Right forelimb (tissue), 1 donor: ENCODE measurements around the gene TFF3.
A peak's percentile ranks its signal among the peaks of the same experiment; 100 is the strongest.

Experiments
- DNase-seq: peaks from one replicate; pipeline ENCODE4 v3.0.0-alpha.2; 2018

The TFF3 gene

DNA sequence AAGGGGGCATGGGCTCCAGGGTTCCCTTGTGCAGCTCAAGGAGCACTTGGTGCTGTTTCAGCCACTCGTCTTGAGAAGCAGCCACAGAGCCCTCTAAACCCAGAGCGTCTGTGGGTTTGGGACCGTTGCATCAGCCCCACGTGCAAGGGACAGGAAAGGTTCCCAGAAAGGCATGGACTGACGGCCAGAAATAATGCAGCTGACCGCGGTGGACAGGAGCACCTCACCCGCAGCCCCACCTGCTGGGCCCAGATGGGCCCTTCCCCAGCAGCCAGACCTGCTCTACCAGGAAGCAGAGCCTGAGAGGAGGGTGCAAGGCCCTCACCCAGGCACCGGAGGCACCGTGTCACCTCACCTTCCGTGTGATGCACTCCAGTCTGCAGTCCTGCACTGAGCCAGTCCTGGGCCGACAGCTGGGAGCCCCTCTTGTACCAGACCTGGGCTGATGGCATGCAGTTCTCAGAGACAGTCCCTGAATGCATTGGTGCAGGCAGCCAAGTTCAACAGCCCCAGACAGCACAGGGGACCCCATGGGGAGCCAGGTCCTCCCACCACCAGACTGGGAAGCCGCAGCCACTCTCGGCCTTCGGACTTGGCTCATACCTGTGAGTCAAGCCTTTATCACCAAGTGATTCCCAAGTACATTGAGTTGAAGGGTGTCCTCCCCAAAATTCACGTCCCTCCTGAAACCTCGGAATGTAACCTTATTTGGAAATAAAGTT, 4.8 kb upstream of the TFF3 start:
- no peak for DNase-seq

DNA sequence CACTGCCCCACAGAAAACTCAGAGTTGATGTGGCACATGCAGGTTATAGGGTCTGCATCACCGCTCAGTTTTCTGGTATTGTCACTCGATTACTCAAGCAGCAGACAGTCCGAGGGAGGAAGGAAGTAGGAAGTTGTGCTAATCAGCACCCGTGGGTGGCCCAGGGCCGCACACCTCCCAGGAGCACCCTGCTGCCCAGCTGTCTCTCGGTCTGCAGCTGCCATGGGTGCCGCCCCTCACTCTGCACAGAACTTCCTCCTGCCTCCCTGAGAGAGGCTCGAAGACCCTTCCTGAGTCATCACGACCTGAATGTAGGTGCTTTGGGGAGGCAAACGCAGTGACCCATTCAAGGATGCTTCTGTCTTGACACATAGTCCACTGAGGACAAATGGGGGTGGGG, 4.2 kb upstream of the TFF3 start:
- no peak for DNase-seq

DNA sequence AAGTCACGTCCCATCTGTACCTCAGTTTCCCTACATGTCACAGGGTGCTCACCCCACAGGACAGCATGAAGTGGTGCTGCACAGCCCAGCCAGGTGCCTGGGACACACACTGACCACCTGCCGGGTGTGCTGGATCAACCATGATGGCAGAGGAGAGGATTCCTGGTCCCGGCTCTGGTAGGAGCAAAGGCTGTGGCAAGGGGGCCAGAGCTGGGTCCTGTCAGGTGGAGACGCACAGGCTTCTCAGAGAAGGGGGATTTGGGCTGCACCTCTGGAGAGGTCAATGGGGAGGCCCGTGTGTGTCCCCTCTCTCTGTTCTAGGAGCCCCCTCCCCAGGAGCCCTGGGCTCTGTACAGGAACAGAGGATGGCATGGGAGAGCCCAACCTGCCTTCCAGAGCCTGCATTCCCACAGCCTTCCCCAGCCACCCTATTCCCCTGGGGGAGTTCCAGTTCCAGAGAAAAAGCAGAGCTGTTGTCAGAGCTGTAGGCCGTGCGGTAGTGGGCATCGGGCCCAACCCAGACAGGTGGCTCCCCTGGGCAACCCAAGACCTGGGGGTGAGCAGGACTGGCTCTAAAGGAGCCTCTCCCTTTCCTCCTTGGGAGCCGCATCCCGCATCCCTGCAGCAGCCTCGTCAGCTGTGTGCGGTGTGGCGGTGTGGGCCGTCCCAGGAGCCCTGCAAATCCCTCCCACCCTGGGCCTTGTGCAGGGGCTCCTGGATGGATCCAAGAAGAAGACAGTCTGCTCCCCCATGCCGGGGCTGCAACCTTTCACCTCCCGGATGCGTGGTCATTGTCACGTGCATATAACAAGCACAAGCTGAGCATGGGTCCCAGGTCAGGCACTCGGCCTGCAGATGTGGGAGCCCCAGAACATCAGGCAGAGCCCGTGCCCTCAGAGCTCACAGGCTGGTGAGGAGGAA, 2.9 kb upstream of the TFF3 start:
- no peak for DNase-seq

DNA sequence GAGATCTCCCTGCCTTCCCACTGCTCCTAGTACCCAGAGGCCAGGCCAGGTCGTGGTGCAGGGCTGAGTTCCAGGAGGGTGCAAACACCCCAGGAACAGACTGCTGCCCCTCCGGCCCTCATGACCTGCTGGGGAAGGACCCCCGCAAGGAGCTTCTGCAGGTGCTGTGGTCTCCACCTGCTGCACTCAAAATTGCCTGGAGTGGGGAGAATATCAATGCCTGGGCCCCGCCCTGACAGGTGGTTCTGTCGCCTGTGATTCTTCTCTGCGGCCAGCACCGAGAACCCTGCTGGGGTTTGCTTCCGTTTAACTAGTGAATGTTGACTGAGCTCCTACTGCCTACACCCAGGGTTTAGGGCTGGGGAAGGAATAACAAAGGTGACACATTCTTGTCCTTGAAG, 2.1 kb upstream of the TFF3 start:
- DNase-seq: no peak

DNA sequence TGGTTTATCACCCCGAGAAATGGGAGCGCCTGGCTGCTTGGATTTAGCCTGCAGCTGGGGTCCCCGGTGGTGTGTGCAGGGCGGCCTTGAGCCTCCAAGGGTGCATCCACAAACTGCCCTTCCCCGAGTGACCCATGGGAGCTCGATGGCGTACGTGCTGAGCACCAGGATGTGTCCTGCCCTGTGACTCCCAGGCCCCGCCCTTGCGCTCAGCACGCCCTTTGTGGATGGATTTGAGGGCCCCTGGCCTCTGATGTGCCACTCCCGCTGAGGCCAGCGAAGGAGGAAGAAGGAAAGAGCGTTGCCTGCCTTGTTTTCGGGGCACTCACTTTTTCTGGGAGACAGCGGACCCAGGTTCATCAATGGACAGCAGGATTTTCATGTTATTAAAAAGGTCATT, 1.7 kb upstream of the TFF3 start:
- no peak for DNase-seq

DNA sequence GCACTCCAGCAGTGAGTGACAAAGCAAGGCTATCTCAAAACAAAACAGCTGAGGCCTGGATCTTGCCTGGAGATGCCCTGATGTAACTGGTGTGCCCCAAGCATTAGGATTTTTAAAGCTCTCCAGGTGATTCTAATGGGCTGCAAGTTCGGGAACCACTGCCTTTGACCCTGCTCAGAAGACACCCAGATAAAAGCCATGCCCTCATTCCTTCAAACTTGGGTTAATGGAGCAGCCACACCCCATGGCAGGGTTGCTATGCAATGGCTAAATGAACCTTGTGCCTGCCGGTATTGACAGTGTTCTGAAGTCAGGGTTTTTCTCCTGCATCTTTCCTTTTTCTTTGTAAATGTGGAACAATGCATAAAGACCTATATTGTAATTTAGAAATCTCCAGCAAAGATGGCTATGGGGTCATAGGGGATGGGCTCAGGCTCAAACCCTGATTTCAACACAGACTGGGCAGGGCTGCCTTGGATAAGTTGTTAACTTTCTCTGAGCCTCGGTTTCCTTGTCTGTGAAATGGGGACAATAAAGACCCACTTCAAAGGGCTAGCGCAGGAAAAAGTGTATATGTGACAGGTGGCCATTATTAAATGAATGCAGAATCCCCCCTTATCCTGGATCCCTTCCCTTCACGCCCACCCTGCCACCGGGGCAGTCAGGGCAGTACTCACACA, 453 bp downstream of the TFF3 start:
- DNase-seq: no peak

DNA sequence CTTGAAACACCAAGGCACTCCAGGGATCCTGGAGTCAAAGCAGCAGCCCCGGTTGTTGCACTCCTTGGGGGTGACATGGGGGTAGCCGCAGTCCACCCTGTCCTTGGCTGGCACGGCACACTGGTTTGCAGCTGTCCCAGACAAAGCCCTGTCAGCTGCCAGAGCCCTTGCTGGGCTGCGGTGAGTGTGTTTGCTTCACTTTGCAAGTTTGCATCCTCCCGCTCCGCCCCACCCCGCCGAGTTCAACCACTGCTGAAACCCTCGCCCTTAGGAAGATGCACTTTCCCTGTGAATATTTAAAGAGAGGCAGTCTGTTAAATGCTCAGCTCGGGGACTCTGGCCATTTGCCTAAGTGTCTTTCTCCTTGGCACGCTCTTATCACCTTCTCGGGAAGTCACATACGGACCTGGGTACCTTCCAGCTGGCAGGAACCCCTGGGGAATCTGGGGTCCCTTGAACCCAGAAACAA, 1.7 kb downstream of the TFF3 start:
- no peak for DNase-seq

DNA sequence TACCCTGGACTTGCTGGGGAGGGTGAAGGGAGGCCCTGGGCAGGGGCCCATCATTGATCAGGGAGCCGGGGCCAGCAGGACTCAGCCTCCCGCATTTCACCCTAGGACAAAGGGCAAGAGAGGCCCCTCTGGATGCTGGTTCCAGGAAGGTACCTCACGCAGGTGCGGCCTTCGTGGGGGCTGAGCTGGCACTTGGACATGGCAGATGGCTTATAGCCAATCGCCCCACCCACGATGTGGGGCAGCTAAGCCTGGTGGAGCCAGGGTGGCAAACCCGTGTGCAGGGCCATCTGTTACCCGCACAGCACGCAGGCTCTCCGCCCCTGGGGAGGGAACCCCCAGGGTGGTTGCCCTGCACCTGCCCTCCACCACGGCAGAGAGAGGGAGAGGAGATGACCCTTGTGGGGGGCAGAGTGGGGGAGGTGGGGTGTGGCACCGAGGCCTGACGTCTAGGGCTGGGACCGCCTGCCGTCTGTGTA, 2.5 kb downstream of the TFF3 start:
- DNase-seq: no peak

DNA sequence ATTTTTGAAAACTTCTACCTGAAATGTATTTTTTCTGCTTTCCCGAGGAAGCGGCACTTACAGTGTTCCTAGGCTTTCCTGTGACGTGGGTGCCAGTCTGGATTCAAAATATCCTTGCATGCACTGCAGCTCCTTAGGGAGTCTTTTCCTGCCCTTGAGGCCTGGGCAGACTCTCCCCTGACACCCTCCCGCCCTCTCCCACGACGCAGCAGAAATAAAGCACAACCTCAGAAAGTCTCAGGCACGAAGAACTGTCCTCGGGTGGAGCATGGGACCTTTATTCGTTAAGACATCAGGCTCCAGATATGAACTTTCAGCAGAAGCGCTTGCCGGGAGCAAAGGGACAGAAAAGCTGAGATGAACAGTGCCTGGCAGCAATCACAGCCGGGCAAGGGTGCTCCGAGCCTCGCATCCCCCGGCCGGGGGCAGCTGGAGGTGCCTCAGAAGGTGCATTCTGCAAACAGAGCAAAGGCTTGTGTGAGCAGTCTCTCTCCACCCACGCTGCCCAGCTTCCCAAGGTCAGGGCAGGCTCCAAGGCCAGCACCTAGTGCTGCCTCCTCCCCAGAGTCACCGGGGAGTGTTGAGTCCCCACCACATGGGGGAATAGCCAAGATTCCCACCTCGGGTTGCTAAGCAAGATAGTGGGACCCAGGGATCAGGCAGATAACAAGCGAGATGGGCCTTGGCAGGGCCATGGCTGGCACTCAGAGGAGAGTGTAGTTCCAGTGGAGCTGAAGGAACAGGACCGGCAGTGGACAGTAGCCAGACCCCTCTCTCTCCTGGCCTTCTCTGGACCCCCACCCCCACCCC, 3.2 kb downstream of the TFF3 start:
- peak; percentile 41 for DNase-seq

DNA sequence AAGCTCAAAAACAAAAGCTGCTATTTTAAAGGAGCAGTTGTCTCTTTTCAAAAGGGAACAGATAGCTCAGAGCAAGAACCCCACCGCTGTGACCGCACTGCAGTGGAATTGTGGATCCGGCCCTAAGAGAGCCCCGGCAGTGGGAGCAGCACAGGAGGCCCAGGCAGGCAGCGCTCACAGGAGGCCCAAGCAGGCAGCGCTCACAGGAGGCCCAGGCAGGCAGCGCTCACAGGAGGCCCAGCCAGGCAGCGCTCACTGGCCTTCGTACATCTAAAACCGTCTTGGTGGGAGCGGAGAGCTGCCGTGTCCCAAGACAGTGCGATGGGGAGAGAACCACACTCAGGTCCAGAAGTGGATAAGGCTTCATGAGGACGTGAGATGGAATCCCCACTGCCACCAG, 4.0 kb downstream of the TFF3 start:
- peak; percentile 41 for DNase-seq

DNA sequence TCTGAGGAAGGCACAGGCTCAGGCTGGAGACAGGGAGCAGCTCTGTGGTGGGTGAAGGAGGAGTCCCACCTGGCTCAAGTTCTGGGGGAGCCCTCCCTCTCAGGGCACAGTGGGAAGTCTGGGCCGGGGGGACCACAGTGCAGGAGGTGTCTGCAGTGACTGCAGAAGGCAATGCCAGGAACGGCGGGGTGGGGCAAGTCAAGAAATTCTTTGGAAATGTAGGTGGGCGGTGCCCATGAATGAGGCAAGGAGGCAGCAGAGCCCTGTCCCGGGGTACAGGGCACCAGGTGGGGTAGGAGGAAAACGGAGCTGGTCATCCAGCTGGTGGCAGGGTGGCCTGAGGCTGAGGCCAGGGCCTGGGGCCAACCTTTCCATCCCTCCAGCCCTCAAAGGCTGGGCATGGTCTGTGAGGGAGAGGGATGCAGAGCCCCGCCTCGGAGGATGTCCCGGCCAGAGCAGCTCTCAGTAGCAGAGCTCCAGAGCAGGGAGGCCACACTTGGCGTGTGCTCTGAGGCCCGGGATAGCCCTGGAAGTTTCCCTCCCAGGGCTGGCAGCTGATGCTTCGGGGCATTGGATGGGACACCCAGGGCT, 4.7 kb downstream of the TFF3 start:
- DNase-seq: peak; percentile 42

DNA sequence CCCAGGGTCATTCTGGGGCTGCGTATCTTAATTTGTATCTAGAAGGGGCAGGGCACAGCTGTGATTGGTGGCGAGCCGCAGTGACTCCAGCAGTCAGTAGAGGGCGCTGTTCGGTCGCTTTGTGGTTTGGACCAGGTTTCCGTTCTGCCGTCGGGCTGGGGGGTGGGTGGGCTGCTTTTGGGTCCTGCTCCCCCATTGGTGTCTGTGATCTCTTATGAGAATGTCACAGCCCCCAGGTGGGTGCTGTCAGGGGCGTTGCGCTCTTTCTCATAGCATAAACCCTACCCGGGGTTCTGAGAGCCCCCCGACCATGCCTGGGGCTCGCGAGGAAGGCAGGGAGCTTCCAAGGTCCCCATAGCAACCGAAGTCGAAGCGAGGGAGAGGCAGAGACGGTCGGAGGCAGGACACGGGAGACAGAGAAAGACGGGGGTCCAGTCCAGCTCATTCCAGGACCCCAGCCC, 5.4 kb downstream of the TFF3 start:
- DNase-seq: peak; percentile 75

DNA sequence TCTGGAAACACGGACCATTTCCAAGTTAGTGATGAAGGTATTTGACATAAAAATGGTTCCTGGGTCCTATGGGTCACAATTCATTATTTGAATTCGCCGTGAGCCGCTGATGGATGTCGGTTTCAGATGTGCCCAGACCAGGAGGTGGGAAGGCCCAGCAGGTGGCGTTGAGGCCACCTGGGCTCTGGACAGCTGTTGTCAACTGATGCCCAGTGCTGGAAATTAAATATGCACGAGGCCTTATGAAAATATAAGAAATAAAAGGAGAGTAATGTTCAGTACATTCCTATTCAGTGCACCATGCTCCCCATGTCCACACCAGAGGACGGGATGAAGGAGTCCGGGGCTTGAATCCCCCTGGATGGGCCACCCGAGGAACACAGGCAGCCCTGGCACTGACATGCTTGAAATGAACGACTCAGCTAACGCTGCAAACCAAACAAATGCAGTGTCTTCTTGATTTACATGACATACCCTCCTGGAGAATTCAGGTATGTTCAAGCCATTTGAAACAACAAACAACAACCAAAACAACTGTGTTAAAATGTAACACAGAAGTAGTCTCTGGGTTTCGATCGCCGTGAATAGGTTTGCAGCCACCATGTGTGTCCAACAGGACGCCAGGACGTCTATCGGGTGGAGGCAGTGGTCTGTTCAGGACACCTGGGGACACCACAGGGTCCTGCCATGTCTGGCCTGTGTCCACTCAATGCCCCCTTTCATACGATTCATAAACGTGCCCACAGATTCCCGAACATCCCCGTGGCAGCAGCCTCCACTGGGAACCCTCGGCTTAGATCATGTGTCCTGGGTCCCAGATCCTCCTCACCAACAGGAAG, 6.1 kb downstream of the TFF3 start:
- peak; percentile 34 for DNase-seq

DNA sequence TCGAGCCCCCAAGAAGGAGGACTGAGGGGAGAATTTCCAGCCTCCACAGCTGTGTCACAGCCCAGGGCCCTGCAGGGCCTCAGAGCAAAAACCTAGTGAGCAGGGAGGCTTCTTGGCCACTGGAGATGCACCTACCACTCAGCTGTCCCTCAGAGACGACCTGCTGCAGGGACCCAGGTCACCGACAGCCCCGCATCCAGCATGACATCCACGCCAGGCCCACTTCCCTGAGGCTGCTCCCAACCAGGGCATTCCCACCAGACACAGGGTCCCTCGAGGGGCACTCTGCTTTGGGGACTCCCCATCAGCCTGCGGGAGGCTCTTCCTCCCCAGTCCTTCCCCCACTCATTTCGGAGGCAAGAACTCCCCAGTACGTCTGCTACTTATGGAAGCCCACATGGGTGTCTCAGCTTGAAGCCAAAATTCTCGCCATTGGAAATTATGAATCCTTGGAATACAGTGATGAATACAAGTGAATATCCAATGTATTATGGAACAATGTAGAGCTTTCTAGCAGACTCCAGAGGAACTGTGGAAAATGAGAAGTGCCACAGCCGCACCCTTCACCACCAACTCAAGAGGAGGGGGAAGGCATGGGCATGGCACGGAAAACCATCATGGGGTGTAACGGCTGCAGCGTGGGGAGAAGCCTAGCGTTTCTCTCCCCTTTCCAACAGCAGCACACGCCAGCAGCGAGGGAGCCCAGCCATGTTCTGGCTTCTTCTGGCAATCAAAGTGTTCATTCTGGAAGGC, 6.9 kb downstream of the TFF3 start:
- DNase-seq: peak; percentile 40

DNA sequence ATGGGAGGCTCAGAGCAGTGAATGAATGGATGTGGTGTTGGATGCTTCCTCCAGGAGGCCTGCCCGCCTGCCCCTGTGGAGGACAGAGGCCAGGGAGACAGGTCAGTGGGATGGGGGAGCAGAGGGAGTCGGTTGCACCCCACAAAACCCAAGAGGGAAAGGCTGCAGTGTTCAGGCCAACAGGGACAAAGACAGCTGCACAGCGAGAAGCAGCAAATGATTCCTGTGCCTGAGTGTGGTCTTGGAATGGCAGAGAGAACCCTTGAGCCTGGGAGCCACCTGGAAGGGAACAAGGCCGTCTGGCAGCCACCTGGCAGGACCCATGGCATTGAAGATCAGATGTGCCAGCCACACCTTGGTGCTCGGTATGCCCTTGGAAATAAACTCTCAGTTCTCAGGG, 8.1 kb downstream of the TFF3 start:
- DNase-seq: peak; percentile 11

DNA sequence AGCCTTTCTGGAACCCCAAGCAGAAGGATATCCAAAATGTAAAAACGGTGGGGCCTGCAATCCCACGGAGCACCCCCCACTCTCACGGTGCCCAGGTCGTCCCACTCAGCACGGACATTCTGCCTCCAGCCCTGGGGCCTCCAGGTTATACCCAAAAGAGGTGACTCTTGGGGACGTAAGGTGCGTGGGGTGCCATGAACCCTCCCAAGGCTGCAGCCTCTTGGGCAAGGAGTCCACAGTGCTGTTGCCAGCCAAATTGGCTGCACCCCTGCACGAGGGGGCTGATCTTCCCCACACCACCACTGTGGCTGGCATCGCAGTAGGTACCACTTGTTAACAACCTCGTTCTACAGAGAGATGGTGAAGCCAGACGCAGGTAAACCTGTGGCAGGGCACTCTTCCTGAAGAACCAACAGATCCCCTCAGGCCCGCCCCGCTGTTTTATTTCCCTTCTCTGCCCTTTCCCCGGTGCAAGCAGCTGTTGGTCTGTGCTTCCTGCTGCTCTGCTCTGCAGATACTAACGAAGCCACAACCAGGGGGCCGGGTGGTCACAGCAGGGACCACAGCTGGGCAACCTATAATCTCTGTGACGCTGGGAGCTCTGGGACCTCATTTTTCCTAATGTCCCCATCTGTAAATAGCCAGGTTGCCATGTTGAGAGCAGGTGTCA, 8.7 kb downstream of the TFF3 start:
- DNase-seq: peak; percentile 31

DNA sequence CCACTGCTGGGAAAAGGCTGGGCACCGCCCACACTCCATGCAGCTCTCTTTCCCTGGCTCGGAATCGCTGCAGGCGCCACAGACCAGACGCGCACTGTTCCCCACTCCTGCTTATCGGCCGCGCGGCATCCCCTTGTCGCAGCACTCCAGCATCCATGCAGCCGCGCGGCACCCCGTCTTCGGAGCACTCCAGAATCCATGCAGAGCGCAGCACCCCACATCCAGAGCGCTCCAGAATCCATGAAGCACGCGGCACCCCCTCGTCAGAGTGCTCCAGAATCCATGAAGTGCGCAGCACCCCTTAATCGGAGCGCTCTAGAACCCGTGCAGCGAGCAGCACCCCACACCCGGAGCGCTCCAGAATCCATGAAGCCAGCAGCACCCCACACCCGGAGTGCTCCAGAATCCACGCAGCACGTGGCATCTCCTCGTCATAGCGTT, 9.5 kb downstream of the TFF3 start:
- no peak for DNase-seq

DNA sequence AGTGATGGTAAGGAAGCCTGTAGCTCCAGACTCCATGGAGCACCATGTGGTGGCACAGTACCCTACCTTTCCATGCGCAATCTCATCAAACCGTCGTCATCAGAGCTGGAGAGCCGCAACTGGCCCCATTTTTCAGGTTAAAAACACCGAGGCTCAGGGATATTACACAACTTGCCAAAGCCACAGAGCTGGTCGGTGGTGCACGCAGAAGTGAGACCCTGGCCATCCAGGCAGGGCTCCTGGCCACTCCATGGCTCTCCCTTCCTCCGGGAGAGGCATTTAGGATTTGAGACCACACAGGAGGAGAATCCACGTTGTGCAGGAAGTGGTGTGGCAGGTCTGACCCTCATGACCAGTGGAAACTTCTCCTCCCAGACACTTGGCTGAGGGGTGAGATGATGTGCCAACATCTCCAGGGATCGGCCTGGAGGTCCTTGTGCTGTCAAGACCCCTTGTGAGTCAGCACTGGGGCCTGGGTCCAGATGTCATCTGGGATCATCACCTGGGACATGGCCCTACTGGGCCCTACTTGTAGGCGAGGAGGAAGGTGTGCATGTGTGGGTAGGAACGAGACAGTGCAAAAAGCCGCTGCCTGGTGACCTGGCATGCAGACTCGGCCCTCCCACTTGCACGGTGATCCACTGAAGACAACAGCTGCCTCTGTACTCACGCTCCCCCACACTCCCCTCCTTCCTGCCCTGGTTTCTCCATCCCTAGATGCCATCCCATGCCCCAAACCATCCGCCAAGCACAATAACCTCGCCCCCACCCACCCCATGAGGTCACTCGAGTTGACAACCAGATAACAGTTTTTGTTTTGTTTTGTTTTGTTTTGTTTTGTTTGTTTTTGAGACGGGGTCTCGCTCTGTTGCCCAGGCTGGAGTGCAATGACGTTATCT, 10.4 kb downstream of the TFF3 start:
- DNase-seq: peak; percentile 26
